NCI-H774 (cell line): Measurements from ENCODE around the gene PTPN7.
A peak's percentile ranks its signal among the peaks of the same experiment; 100 is the strongest.
"Not testable (repeated sequence)": the region's sequence is repeated elsewhere in the genome, so short reads cannot be mapped to it uniquely, and the experiment has no call there.

ENCODE experiments used
- DNase-seq: peaks from one replicate; lab custom pipeline; 2025; lab: John Stamatoyannopoulos, UW

PTPN7 gene

DNA sequence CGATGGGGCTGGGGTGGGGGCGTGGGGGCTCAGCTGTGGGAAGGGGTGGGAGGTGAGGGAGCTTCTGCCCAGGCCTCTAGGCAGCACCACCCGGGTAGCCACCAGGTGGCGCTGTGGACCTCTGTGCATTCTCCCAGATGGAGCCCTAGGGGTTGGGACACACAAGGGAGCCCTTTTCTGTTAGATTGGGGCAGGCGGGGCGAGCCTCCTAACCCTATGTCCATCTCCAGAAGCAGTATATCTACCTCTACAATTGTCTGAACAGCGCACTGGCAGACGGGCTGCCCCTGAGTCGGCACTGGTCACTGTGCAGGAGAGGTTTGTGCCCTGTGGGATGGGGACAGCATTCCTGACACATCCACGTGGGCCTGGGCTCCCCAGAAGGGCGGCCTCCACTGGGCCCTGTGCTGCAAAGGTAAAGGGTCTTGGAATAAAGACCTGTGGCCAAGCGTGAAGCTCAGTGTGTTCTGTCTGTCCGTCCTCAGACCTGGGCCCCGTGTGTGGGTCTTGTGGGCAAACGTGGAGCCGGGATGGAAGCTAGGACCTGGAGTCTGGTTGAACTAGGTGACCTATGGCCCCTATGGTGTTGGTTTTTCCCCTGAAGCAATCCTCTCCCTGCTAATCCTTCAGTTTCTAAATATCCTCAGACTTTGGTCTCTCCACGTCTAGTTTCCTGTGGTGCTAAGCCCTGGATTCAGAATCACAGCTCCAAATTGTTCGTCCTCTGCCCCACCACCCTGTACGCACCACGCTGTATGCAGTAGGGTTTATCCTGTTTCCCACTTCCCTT, 28.8 kb upstream of the PTPN7 start:
- DNase-seq, result peak; percentile 42

DNA sequence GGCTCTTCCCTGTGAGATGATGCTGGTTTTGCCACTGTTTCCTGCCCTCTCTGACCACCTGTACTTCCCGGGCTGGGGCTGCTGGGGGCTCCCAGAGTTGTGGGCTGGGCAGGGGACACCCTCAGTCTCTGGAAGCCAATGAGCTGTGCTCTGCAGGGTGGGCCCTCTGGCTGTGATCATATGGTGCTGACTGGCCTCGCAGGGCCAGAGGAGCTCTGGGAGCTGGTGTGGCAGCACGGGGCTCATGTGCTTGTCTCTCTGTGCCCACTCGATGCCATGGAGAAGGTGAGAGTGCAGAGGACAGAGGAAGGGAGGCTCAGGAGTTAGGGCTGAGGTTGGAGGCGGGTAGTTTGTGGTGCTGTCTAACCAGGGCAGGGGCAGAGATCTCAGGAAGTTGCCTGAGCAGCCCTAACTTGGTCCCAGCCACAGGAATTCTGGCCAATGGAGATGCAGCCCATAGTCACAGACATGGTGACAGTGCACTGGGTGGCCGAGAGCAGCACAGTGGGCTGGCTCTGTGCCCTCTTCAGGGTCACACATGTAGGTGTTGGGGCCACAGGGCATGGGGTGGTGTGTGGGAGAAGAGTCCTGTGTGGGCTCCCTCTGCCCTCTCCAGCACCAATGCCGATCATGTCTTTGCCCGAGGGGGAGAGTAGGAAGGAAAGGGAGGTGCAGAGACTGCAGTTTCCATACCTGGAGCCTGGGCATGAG, 27.4 kb upstream of the PTPN7 start:
- DNase-seq, result no peak

DNA sequence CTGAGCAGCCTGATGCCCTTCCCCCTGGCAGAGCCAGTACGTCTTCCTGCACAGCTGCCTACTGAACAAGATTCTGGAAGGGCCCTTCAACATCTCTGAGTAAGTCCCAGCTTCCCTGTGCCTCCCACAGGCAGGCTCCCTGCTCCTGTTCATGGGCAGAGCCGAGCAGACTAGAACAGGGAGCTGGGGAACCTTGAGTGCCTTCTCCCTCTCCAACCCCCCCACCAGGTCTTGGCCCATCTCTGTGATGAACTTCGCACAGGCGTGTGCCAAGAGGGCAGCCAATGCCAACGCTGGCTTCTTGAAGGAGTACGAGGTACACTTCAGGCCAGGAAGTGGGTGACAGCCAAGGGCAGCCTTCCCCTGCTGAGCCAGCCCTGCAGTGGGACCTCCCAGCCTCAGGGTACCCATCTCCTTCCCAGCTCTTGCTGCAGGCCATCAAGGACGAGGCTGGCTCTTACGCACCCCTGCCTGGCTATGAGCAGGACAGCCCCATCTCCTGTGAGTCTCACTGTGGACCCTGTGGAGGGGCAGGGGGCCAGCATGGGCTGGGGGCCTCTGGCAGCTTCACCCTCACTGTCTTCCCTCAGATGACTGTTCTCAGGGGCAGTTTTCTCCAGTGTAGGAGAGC, 26.8 kb upstream of the PTPN7 start:
- no peak for DNase-seq

DNA sequence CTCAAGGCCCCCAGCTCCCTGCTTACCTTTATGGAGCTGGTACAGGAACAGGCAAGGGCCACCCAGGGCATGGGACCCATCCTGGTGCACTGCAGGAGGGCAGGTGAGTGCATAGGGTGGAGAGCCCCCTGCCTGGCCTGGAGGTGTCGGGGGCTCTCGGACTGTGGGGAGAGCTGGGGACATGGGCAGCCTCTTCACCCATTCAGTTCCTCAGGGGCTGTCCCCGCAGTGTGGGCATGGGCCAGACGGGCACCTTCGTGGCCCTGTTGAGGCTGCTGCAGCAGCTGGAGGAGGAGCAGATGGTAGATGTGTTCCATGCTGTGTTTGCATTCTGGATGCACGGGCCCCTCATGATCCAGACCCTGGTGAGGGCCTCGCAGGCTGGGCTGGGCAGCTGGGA, 25.9 kb upstream of the PTPN7 start:
- no peak for DNase-seq

DNA sequence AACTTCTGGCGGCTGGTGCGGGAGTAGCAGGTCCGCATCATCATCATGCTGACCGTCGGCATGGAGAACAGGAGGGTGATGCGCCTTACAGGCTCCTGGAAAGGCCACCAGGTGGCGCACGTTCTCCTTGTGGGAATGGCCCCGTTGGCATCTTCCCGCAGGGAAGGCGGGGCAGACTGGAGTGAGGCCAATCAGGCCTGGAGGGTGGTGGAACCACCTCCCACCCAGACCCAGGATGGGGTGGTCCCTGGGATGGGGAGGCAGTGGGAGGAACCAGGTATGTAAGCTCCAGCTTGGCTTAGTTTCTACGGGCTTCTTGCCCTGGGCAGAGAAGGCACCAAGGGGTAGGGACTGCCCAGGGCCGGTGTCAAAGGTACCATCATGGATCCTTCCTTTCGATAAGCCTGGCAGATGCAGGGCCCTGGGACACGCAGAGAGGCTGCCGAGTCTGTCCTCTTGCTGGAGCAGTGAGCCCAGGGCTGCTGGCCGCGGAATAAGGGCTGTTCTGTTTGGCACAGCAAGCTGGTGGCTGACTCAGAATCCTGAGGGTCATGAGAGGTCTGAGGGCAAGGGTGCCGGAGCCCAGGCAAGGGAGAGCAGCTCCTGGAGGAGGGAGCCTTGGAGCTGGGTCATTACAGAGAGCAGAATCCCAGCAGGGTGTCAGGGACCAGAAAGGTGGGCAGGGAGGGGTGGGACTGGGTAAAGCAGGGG, 24.5 kb upstream of the PTPN7 start:
- peak; percentile 85 for DNase-seq

DNA sequence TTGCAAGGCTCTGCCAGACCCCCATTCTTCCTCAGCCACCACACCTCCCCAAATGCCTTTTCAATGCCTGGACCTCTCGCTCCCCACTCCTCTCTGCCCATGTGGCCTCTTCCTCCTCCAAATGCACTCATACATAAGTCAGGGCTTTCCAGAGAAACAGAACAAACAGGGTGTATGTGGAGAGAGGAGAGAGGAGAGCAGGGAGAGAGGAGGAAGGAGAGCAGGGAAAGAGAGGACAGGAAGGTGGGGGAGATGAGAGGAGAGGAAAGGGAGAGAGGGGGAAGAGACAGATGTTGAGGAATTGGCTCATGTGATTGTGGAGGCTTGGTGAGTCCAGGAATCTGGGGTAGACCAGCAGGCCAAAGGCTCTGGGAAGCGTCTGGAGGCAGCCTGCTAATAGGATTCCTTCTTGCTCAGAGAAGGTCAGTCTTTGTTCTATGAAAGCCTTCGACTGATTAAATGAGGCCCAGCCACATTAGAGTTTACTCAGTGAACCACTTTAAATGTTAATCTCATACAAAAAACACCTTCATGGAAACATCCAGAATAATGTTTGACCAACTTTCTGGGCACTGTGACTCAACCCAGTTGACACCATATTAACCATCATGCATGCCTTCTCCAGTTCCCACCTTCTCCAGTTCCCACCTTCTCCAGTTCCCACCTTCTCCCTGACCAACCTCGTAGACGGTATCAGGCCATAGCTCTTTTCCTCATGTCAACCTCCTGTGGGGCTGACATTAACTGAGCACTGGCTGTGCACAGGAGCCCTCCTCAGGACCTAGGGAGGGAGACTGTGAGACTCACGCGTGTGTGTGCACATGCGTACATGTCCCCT, 21.9 kb upstream of the PTPN7 start:
- no peak for DNase-seq

DNA sequence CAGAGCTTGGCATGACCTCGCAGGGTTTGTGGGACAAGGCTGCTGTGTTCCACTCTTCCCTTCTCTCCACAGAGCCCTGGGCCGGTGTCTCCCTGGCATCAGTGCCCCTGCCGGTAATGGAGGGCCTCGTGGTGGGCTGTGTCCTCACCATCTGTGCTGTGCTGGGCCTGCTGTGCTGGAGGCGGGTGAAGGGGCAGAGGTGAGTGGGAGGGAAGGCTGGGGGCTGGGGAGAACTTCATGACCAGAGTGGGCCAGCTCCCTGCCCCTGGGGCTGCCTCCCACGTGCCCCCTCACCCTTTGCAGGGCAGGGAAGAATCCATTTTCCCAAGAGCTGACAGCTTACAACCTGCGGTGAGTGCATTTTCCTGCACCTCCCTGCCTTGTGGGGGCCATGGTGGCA, 21.2 kb upstream of the PTPN7 start:
- no peak for DNase-seq

DNA sequence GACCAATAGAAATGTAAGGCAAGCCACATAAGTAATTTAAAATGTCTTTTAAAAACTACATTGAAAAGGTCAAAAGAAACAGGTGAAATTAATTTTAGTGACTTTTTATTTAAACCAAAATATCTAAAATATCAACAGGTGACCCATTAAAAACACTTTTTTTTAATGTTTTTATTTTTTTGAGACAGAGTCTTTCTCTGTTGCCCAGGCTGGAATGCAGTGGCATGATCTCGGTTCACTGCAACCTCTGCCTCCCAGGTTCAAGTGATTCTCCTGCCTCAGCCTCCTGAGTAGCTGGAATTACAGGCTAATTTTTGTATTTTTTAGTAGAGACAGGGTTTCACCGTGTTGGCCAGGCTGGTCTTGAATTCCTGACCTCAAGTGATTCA, 20.3 kb upstream of the PTPN7 start:
- DNase-seq, result not testable (repeated sequence)

DNA sequence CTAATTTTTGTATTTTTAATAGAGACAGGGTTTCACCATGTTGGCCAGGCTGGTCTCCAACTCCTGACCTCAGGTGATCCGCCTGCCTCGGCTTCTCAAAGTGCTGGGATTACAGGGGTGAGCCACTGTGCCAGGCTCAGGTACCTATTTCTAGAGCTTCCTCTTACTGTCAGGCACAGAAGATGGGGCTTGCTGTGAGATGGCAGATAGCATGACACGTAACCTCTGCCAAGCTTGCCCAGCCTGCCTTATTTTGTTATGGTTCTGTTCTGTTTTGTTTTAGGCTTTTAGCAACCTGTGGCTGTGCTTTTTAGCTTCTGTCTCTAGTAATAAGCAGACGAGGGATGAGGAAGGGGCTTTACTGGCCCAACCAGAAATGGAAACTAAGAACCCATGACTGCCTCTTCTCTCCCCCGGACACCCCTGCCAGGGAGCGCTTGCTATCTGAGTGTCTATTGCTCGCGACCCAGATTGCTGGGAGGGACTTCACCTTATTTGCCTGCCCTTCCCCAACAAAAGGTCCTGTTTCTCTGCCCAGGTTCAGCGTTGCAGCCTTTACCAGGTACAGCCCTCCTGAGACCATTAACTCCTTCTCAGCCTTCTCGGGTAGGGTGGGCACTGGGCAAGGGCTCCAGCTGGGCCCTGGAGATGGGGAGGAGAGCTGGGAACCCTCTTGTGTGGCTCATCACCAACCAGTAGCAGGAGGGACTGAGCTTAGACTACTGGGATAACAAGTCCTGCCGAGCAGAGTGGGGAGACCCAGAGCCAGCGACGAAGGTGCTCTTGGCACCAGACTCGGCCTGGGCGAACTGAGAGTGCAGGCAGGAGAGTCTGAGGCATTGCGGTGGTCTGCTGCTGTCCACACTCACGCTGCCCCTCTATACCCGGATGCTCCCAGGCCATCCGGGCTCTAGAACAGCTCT, 19.7 kb upstream of the PTPN7 start:
- DNase-seq, result no peak

DNA sequence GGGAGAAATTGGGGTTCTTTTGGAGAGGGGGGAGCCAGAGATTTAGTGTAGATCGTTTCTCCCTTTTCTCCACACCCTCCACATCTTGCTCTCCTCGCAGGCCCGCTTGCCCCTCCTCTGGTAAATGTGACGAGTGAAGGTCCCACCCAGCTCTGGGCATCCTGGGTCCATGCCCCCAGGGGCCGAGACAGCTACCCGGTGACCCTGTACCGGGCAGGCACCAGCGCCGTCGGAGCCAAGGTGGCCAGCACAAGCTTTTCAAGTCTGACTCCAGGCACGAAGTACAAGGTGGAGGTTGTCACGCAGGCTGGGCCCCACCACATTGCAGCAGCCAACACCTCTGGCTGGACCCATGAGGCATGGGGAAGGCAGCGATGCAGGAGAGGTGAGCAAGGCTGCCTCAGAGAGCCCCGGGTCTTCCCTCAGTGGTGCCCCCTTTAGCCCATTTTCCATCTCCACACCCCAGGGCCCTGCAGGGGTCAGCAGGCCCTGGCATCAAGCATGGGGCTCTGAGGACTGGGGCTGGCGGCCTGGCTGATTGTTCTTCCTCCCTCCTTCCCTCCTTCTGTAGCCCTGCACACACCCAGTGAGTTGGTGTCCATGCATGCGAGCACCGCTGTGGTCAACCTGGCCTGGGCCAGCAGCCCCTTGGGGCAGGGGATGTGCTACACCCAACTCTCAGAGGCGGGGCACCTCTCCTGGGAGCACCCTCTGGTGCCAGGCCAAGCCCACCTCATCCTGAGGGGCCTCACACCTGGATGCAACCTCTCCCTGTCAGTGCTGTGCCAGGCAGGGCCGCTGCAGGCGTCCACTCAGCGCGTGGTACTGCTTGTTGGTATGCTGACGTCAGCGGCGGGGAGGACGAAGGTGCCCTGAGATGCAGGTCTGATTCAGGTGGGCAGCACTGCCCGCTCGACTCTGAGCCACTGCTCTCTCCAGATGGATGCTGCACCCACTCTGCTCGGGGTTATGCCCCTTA, 16.8 kb upstream of the PTPN7 start:
- DNase-seq, result no peak

DNA sequence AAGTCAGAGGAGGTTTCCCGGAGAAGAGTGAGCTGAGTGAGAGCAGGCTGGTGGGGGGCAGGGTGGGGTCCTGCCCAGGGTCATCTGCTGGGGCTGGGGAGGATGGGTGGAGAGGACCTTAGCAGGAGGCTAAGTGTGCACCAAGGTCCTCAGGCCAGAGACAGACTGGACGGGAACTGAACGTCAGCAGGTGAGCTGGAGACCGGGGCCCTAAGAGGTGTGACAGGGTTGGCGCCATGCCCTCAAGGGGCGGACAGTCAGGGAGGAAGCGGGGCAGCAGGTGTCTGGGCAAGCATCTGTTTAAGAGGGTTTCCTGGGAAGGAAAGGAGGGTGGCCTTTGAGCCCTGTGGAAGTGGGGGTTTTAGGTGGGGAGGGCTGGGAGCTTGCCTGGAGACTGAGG, 13.6 kb upstream of the PTPN7 start:
- no peak for DNase-seq

DNA sequence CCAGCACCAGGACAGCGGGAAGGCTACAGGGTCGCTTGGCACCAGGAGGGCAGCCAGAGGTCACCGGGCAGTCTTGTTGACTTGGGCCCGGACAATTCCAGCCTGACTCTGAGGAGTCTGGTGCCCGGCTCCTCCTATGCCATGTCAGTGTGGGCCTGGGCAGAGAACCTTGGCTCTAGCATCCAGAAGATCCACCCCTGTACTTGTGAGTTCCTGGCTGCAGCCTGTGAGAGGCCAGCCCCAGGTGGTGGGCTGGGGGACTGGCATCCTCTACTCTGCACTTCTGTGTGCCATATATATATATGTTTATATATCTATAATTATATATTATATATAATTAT, 11.6 kb upstream of the PTPN7 start:
- DNase-seq, result no peak

DNA sequence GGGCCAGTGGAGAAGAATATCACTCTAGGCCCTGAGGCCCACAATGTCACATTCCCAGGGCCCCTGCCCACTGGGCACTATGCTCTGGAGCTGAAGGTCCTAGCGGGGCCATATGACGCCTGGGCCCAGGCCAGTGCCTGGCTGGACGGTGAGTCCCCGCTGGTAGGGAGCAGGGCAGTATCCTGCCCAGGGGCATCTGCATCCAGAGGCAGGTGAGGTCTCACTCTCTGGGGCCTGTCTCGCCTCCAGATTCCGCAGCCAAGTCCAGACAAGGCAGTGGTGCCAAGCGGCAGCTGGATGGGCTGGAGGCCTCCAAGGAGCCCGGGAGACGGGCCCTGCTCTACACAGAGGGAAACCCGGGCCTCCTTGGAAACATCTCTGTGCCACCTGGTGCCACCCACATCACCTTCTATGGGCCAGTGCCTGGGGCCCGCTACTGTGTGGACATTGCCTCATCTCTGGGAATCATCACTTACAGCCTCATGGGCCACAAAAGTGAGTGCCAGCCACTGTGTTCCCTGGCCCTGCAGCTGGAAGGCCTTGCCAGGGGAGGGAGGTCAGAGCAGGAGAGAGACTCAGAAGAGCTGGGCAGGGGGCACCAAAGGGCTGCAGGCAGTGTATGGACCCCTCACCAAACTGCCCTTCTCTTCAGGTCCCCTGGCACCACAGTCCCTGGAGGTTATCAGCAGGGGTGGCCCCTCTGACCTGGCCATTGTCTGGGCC, 11.1 kb upstream of the PTPN7 start:
- no peak for DNase-seq

DNA sequence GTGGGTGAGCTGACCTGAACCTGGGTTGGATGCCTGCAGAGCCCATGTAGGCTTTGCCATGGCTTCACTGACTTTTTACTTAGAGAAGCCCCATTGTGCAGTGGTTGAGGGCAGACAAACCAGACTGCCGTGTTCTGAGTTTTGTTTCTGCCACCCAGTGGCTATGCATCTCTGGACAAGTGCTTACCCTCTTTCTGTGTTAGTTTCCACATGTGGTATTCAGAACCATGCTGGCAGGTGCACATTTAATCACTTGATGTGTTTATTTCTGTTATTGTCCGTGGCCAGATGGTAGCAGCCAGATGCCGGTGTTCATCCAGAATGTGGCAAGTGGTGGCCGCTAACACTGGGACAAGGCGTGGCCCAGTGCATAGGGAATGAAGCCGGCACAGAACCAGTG, 10.3 kb upstream of the PTPN7 start:
- DNase-seq, result peak; percentile 38

DNA sequence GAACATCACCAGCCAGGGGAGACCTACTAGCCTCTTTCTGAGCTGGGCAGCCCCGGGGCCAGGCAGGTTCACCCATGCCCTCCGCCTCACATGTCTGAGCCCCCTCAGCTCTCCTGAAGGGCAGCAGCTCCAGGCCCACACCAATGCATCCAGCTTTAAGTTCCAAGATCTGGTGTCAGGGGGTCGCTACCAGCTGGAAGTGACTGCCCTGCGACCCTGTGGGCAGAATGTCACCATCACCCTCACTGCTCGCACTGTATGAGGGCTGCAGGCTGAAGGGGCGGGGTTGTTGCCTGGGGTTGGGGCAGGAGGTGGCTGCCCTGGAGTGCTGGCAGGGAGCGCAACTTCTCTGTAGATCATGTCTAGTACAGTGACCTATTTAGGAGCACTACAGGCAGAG, 8.5 kb upstream of the PTPN7 start:
- DNase-seq, result no peak

DNA sequence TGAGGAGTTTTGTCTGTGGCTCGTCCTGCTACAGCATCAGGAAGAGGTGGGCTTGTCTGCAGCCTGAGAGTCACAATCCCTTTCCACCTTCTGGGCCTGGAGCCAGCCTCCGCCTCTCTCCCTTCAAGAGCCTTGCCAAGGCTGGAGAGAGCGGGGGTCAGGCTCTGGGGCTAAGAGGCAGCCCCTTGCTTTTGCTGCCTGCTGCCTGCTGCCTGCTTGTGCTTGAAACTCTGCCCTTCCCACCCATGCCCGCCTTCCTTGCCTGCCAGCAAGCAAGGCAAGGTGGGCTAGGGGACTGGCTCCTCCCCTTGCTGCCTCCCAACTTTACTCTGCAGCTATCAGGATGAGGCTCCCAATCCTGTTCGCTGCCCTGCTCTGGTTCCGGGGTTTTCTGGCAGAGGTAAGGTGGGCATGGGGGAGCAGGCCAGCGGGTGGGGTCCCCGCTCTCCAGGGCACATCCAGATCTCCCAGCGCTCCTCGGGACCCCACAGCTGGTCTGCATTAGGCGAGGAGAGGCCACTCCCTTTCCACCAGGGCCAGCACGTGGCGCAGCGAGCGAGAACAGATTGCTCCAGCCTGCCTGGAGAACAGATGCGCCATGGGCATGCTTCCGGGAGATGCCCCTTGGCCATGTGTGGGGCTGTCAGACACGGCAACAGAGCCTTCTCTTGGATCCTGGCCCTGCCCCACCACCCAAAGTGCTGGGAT, 7.5 kb upstream of the PTPN7 start:
- no peak for DNase-seq

DNA sequence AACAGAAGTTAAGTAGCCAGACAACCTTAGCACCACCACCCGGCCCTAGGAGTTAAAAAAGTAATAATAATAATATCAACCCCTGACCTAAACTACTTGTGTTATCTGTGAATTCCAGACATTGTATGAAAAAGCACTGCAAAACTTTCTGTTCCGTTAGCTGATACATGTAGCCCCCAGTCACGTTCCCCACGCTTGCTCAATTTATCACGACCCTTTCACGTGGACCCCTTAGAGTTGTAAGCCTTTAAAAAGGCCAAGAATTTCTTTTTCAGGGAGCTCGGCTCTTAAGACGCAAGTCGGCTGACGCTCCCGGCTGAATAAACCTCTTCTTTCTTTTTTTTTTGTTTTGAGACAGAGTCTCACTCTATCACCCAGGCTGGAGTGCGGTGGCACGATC, 6.7 kb upstream of the PTPN7 start:
- DNase-seq, result not testable (repeated sequence)
